ENCODE results near the gene ALDH1A1. TPM values are rescaled to one million over a fixed set of nuclear protein-coding genes. Genes with fewer than 3 reads are reported as not detected.

The ALDH1A1 gene
- total RNA-seq, 2 donors from 2014 or later = 16.8 to 427 TPM

DNA sequence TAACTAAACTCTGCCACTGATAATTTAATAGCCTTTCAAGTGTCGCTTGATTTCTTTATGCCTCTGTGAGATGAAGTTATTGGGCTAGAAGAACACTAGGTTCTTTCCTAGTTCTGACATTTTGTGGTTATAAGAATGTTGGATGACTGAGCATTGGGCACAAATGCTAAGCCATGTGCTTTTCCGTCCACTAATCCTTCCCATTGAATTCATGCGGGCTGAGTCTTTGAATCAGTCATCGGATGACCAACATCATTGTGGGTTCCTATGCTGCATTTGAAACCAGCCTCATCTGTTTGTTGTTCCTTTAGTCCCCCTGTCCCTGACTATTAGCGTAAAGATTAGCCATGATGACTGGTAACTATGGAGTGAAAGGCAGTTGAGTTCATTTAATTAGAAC, 58.5 kb downstream of the ALDH1A1 start:
- no peaks in the 10 kb centered on the region for H3K27me3 ChIP-seq (replicated peaks; ENCODE audit: insufficient read depth)
- H3K36me3 ChIP-seq = no peaks in the 10 kb centered on the region
- H3K9me3 ChIP-seq = no peaks in the 10 kb centered on the region
- H3K4me1 ChIP-seq (replicated peaks) = no peaks in the 10 kb centered on the region
- H3K27ac ChIP-seq = no peak overlapping the region
- 82% methylated on average over 5 of the region's 5 CpGs for WGBS
- intact Hi-C loops (cut with DNase I) = no loop called here
- TF ChIP-seq POLR2A (IDR thresholded peaks at IDR 0.05) (no peak), POLR2AphosphoS5 (IDR thresholded peaks at IDR 0.05) (no peak)
- TF ChIP-seq, protein P1, sequence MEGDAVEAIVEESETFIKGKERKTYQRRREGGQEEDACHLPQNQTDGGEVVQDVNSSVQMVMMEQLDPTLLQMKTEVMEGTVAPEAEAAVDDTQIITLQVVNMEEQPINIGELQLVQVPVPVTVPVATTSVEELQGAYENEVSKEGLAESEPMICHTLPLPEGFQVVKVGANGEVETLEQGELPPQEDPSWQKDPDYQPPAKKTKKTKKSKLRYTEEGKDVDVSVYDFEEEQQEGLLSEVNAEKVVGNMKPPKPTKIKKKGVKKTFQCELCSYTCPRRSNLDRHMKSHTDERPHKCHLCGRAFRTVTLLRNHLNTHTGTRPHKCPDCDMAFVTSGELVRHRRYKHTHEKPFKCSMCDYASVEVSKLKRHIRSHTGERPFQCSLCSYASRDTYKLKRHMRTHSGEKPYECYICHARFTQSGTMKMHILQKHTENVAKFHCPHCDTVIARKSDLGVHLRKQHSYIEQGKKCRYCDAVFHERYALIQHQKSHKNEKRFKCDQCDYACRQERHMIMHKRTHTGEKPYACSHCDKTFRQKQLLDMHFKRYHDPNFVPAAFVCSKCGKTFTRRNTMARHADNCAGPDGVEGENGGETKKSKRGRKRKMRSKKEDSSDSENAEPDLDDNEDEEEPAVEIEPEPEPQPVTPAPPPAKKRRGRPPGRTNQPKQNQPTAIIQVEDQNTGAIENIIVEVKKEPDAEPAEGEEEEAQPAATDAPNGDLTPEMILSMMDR (IDR thresholded peaks at IDR 0.05) = no peak
- no peak overlapping the region for H3K4me3 ChIP-seq
- DNase-seq (ENCODE audit: low spot score) = no peak

DNA sequence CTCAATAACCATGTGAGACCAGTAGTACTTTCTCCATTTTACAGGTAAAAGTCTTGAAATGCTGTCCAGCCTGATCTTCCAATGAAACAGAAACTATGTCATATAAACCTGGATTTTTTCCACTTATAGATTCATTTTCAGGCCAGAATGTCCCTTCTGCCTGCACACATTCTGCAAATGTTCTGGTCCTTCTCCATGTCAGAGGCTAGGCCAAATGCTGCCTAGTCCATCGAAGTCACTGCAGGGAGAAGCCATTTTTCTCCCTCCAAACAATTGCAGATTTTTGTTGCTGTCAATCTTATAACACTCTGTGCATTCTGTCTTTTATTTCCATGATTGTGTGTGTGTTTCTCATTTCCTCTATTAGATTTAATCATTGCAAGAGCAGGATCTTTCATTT, 59.4 kb downstream of the ALDH1A1 start:
- TF ChIP-seq POLR2AphosphoS5 (IDR thresholded peaks at IDR 0.05) (no peak), POLR2A (IDR thresholded peaks at IDR 0.05) (no peak)
- TF ChIP-seq, protein P1 (IDR thresholded peaks at IDR 0.05) = no peak
- intact Hi-C loops (cut with DNase I) = no loop called here
- WGBS = 92% methylated on average over 1 of the region's 1 CpG
- Histone ChIP-seq H3K9me3 (no peaks in the 10 kb centered on the region), H3K4me3 (no peak overlapping the region), H3K27ac (no peak overlapping the region), H3K27me3 (replicated peaks; ENCODE audit: insufficient read depth) (no peaks in the 10 kb centered on the region), H3K36me3 (no peaks in the 10 kb centered on the region), H3K4me1 (replicated peaks) (no peaks in the 10 kb centered on the region)
- DNase-seq (ENCODE audit: low spot score) = no peak

DNA sequence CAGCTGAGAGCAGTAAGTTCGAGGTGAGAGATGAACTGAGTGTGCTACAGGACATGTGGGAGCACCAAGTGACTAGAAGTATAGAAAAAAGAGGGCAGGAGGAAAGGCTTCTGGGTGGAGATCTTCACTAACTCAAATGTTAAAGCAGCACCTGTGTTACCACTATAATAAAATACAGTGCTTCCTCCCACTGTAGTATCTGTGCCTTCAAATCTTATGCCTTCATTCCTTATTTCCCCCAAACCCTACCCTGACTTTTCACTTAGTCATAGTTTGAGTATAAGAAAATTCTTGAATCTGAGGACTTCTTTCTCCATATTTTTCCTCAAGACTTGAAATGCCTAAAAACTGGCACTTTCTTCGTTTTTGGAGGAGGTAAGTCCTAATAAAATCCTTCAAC, 61.8 kb downstream of the ALDH1A1 start:
- Histone ChIP-seq H3K36me3 (no peaks in the 10 kb centered on the region), H3K4me3 (no peak overlapping the region), H3K27ac (no peak overlapping the region), H3K27me3 (replicated peaks; ENCODE audit: insufficient read depth) (no peaks in the 10 kb centered on the region), H3K4me1 (replicated peaks) (no peaks in the 10 kb centered on the region), H3K9me3 (no peaks in the 10 kb centered on the region)
- intact Hi-C loops (cut with DNase I) = no loop called here
- TF ChIP-seq, protein P1 (IDR thresholded peaks at IDR 0.05) = no peak
- TF ChIP-seq POLR2A (IDR thresholded peaks at IDR 0.05) (no peak), POLR2AphosphoS5 (IDR thresholded peaks at IDR 0.05) (no peak)
- 70% methylated on average over 2 of the region's 2 CpGs for WGBS
- no peak for DNase-seq (ENCODE audit: low spot score)

DNA sequence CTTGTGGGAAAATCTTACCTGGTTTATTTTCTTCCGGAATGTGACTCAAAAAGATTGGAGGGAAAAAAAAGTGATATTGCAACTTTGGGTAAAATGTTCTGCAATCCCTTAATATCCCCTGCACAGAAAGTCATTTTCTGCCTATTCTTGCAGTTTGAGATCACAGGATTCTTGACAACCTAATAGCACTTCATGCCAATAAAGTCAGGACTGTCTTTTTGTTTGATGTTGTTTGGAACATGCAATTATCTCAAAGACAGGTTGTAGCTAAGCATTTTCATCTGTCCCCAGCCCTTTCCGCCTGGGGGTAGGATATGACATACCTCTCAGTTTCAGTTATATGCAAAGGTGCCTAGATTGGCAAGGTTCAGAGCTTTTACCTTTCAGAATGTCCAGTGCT, 63.9 kb downstream of the ALDH1A1 start:
- Histone ChIP-seq H3K27ac (no peak overlapping the region), H3K36me3 (no peaks in the 10 kb centered on the region), H3K27me3 (replicated peaks; ENCODE audit: insufficient read depth) (no peaks in the 10 kb centered on the region), H3K4me3 (no peak overlapping the region), H3K4me1 (replicated peaks) (no peaks in the 10 kb centered on the region), H3K9me3 (no peaks in the 10 kb centered on the region)
- 81% methylated on average over 2 of the region's 2 CpGs for WGBS
- TF ChIP-seq, protein P1 (IDR thresholded peaks at IDR 0.05) = no peak
- DNase-seq (ENCODE audit: low spot score) = no peak
- intact Hi-C loops (cut with DNase I) = no loop called here

DNA sequence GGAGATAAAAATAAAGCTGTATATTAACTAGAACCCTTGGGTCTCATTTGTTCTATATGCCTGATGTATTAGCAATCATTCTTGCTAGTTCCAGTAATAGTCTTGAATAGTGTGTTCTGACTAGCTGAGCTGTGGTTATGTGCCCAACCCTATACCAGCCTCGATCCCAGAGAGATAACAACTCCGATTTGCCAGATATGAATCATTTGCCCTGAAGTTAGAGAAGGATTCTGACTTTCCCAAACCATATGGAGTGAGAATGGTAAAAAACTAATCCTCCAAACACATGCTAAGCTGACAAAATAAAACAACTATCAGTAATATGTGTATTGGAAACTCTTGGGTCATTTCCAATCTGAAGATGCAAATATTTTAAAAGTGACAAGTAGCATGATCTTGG, 64.8 kb downstream of the ALDH1A1 start:
- Histone ChIP-seq H3K27me3 (replicated peaks; ENCODE audit: insufficient read depth) (no peaks in the 10 kb centered on the region), H3K4me3 (no peak overlapping the region), H3K27ac (no peak overlapping the region), H3K9me3 (no peaks in the 10 kb centered on the region), H3K4me1 (replicated peaks) (no peaks in the 10 kb centered on the region), H3K36me3 (no peaks in the 10 kb centered on the region)
- DNase-seq (ENCODE audit: low spot score) = no peak
- intact Hi-C loops (cut with DNase I) = no loop called here
- TF ChIP-seq, protein P1 (IDR thresholded peaks at IDR 0.05) = no peak
- TF ChIP-seq POLR2A (IDR thresholded peaks at IDR 0.05) (no peak), POLR2AphosphoS5 (IDR thresholded peaks at IDR 0.05) (no peak)
- 89% methylated on average over 2 of the region's 2 CpGs for WGBS

Measured in prostate gland (tissue), 2 donors.